ENCODE measurements around the gene WNT9B.

WNT9B gene

DNA sequence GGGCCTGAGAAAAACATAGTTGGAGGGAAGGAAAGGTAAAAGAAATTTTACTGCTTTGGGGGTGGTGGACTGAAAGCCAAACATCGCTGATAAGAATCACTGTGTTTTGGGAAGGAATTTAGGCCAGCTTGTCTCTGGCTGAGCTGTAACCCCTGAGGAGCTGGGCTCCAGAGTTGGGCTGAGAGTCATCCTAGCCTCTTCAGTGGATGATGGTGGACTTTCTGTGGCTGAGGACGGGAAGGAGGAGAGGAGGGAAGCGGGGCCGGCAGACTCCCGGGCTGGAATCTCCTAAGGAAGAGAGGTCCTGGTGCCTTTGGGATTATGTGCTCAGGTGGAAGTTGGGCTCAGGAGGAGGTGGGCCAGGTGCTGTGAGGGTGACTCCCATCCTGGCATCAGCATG is 8.6 kb downstream of the WNT9B start:
- DNase-seq = no peak

DNA sequence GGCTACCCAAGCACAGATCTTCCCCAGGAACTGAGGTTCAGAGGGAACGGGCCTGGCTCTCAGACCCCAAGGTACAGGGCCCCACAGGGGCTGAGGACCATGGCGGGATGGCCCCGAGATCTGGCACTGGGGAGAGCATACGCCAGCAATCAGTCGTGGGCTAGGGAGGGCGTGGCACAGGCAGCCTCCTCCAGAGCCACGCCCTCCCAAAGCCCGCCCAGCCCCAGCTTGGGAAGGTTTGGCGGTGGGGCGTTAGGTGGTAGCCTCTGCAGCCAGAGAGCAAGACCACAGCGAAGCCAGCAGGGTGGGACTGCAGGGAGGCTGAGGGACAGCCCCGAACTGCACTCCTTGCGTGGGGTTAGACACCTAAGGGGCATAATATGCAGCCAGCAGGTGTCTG is 11.6 kb downstream of the WNT9B start:
- no peak for DNase-seq

DNA sequence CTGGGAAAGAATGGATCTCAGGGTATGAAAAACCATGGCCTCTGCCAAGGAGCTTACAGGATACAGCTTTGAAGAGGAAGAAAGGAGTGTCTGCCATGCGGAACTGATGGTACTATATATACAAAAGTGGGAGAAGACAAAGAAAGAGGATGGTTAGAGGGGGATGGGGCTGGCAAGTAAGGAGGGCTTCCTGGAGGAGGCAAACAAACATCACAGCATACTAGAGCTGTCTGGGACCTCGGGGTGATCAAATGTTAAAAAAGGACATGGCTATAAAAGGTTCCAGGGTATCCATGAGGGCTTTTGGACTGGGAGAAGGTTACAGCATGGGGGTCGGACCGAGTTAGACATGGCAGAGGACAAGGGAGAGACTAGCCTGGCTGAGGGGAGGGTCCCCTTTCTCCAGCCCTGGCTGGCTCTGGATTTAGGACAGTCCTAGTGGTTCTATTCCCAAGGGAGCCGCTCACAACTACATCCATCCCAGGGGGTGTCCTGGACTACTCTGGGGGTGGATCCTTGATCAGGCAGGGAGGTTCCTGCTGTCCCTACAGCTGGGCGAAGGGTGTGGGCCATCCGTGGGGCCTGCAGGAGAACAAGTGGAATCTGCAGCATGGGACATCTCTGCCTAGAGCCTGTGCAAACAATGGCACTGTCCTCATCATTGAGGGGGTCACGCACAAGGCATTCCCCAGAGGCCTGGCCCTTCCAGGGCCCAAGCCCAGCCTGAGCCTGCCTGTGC is 12.2 kb downstream of the WNT9B start:
- DNase-seq = no peak

DNA sequence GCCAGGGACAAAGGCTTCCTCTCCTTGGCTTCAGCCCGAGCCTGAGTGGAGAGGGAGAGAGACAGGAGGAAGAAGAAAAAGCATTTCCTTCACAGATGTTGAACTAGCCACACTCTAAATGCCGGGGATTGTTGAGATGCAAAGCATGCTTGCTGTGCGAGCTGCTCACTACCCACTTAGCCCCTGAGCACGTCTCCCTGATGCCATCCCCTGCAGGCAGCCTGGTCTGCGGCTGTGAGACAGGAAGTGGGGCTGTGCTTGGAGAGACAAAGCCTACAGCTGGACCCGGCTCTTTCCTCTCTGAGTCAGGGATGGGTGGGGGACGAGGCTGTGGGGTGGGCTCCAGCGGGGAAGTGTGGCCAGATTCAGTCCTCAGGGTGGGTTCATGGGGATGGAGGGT is 13.7 kb downstream of the WNT9B start:
- DNase-seq = no peak

DNA sequence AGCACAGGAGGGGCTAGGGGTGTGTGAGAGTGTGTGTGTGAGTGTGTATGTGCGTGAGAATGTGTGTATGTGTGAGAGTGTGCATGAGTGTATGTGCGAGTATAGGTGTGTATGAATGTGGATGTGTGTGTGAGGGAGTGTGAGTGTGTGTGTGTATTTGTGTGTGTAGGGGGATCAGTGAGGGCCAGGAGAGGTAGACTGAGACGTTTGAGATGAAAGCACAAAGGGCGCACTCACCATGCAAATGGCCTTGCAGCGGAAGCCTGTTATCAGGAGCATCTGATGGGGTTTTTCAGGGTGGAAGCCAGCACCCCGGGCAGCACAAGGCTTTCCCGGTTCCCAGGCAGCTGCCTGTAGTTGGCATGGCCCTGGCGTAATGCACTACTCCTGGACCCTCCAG is 14.9 kb downstream of the WNT9B start:
- DNase-seq = no peak

DNA sequence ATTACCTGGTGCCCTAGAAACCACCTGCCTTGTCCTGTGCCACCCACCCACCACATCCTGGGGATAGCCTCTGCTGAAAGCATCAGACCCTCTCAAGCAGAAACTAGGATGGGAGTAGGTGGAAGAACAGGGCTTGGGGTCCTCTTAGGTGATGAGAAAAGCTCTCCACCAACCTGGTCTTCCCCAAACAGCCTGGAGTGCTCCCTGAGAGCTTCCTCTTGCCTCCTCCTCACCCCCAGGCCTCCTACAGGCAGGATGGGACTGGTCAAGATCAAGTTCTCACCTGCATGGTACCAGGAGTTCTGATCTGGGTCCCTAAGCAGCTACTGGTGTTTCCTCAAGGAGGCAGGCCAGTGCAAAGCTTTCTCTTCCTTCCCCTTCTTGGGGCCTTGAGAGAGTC is 15.4 kb downstream of the WNT9B start:
- DNase-seq = no peak

DNA sequence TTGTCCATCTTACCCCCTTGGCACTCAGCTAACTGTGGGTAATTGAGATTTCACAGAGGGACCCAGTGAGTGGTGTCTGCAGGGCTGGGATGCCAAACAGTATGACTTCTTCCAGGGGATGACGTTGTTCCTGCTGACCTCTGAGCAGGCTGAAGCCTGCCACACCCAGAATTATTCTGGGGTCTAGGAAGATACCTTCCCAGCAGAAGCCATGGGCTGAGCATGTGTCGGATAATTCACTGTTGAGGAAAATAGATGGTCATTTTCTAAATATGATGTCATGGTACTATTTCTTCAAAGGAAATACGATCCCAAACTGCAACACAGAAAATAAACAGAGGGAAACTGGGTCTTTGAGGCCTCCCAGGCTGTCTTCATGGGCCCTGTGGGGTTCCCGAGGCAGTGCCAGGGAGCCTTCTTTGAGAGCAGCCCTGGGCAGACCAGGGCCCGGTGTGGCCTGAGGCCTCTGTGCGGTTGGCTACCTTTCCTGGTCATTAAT is 17.4 kb downstream of the WNT9B start:
- DNase-seq = no peak

DNA sequence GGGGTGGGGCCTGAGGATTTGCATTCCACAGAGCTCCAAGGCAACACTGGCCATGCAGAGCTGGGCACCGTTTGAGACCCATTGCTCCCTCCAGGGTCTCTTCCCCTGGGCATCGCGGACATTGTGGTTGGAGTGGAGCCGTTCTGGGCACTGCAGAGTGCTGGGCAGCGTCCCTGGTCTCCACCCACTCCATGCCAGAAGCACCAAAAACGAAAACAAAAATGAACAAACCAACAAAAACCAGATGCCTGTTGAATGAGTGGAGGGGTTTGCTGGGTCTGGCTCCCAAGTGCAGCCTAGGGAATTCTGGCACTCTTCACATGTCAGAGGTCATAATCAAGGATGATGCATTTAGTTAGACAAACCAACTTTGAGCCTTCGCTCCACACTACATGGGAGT is 17.9 kb downstream of the WNT9B start:
- no peak for DNase-seq

DNA sequence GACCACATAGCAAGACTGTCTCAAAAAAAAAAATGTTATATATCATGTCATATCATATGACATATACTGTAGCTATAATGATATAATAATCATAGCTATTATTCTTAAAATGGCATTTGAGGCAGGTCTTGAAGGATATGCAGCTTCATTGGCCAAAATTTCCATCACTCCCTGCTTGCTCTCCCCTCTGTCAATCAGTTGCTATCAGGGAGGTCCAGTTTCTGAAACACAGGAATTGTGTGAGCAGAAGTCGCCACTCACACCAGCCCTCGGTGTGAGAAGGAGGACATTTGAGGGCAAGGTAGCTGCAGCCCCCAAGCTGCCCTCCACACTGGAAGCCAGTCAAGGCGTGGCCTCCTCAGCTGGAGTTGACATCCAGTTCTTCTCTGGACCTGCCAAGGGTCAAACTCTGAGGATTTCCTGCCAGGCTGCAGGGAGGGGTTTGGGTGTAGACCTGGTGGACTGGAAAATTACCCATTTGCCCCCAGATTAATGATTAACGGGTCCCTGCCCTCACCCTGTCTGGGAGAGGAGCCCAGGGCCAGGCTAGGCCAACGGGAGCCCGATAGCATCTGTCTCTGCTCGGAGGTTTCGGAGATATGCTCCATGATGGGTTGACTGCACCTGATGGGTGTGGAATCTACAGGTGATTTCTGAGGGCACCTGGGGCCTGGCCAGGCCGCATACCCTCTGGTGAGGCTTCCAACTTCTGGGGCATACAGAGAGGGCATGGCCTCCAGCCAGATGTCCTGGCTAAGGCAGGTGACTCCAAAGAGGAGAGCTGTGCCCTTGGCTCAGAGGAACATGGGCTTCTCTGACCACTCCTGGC is 18.8 kb downstream of the WNT9B start:
- no peak for DNase-seq

- no peak for DNase-seq
Observed at GRCh38 chr17:46872421-46872820, 21.0 kb downstream of the WNT9B start.

DNA sequence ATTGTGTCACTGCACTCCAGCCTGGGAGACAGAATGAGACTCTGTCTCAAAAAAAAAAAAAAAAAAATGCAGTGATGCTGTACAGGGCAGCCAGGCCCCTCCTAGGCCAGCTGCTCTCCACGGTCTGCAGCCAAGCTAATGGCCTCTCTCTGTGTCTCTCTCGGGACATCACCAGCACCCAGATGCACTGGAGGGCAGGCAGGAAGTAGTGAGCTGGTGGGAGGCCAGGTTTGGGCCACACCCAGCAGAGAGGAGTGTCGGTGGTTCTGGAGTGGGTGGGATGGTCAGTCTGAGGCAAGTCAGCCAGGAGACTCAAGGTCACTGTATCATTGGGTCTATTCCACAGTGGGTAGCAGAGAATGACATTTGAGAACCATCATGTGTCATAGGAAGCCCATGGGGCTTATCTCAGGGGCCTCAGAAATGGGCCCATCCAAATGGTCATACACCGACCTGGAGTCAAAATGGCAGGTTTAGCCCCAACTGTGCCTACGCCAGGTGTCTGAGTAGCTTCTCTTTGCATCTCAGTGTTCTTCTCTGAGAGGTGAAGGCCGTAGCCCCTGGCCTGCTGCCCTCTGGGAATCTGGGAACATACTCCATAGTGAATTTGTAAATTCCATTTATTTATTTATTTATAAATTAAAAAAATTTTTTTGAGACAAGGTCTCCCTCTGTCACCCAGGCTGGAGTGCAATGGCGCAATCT is 22.7 kb downstream of the WNT9B start:
- no peak for DNase-seq

GRCh38 chr17:46874906-46875305 is 23.5 kb downstream of the WNT9B start:
- no peak for DNase-seq

DNA sequence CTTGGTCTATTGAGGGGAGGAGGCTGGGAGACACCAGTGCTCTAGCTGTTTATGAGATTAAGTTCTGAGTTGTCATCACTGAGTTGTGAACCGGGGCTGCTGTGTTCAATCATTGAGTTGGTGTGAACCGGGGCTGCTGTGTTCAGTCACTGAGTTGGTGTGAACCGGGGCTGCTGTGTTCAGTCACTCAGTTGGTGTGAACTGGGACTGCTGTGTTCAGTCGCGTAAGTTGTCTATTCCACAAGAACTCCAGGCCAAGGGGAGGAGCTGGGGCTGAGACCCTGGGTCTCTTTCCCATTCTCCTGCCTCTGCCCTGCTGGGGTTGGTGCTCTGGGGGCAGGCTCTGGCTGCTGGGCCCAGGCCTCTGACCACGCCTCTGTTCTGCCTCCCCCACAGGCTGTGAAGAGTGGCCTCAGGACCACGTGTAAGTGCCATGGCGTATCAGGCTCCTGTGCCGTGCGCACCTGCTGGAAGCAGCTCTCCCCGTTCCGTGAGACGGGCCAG is 24.5 kb downstream of the WNT9B start:
- DNase-seq = no peak

GRCh38 chr17:46876353-46876887 is 25.0 kb downstream of the WNT9B start:
- DNase-seq = no peak

GRCh38 chr17:46876926-46877325 is 25.5 kb downstream of the WNT9B start:
- no peak for DNase-seq

- DNase-seq = no peak
Observed at GRCh38 chr17:46877466-46877865, 26.1 kb downstream of the WNT9B start.

DNA sequence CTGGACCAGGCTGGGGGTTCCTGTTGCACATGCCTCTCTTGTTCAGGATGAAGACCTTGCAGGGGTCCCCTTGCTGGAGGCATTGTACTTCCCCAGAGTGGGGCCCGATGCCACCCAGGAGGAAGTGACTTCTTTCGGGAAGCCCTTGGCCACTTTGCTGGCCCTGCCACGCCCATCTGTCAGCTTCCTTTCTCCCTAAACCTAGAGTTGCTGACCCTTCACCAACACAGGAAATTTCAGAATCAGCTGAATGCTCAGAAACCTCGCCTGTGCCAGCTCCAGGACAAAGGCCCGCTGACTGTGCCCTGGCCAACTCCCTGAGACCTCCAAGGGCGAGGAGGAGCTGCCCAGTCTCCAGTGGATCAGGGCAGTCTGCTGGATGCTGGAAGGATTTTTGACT is 26.7 kb downstream of the WNT9B start:
- DNase-seq = no peak

DNA sequence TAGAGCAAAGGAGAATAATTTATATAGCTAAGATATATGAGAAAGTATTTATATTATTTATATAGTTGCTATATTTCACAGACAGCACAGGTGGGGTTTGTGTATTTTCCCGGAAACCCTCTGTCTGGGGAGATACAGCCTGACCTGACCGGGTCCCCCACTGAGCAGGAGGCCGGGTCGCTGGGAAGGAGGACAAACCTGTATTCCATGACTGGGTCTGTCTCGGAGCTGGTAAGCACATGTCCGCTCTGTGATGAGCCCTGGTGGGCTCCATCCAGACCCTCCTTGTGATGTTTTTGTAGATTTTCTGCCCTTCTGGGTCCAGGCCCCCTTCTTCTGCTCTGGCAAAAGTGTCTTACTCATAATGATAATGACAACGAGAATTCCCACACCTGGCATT is 27.7 kb downstream of the WNT9B start:
- no peak for DNase-seq

DNA sequence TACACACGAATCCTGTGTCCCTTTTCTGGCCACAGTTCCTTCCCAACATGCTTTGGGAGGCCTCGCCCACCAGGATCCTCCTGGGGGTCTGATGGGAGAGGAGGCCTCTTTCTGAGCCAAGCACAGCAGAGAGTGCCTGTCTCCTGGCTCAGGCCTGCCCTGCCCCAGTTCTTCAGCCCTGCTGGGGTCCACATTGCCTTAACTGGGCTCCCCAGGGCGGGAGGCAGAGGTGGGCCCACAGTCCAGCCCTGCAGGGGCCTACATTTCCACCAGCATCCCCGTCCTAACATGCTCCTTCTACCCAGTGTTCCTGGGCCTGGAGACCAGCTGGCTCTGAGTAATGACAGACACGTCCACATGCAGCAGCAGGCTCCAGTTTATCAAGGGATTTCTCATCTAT is 29.6 kb downstream of the WNT9B start:
- DNase-seq = no peak

GRCh38 chr17:46882666-46883065 is 31.3 kb downstream of the WNT9B start:
- no peak for DNase-seq

GRCh38 chr17:46883871-46884520 is 32.6 kb downstream of the WNT9B start:
- no peak for DNase-seq

- DNase-seq = no peak
Observed at GRCh38 chr17:46884552-46884951, 33.2 kb downstream of the WNT9B start.

All from NCI-H1694 treated with DMSO at 0.1 percent for 48 hours (cell line).